GM23338 (cell line): ENCODE data around the gene SIRPA. TPM values are rescaled to one million over a fixed set of nuclear protein-coding genes. Genes with fewer than 3 reads are reported as not detected.

Experiments used
- ATAC-seq: fragments of 200-7000 bp; cut with Tn5 transposase; 3 replicates; pipeline ENCODE4 v1.9.1; 2020
- DNase-seq: peaks from one replicate; pipeline ENCODE4 v3.0.0-alpha.2; 2015; ENCODE audit warnings: low spot score
- H2AFZ ChIP-seq: fragments of 200-600 bp; sonication (generic); 2 replicates; pipeline ENCODE4 v1.8.0; 2016; ENCODE audit warnings: antibody characterized with exemption, mild to moderate bottlenecking, moderate library complexity
- H3F3A ChIP-seq: fragments of 200-600 bp; sonication (generic); replicated peaks from 2 replicates; pipeline ENCODE4 v1.8.0; 2017; ENCODE audit warnings: antibody characterized with exemption, mixed run types, low read depth
- H3K27ac ChIP-seq: fragments of 200-600 bp; sonication (generic); 2 replicates; pipeline ENCODE4 v1.6.1; 2016; ENCODE audit warnings: low read depth
- H3K27me3 ChIP-seq: fragments of 200-600 bp; sonication (generic); 2 replicates; pipeline ENCODE4 v1.8.0; 2016; ENCODE audit warnings: mild to moderate bottlenecking, mixed run types, moderate library complexity; ENCODE audit not compliant: insufficient read depth
- H3K36me3 ChIP-seq: fragments of 200-600 bp; sonication (generic); 2 replicates; pipeline ENCODE4 v1.8.0; 2016; ENCODE audit warnings: mild to moderate bottlenecking; ENCODE audit not compliant: insufficient read depth
- H3K4me1 ChIP-seq: fragments of 200-600 bp; sonication (generic); 2 replicates; pipeline ENCODE4 v1.8.0; 2016; ENCODE audit warnings: mild to moderate bottlenecking, moderate library complexity; ENCODE audit not compliant: insufficient read depth
- H3K4me2 ChIP-seq: fragments of 200-600 bp; sonication (generic); 2 replicates; pipeline ENCODE4 v1.7.1; 2017; ENCODE audit warnings: mixed run types
- H3K4me3 ChIP-seq: fragments of 200-600 bp; sonication (generic); 2 replicates; pipeline ENCODE4 v1.6.1; 2016; ENCODE audit warnings: mixed run types
- H3K79me2 ChIP-seq: fragments of 200-600 bp; sonication (generic); replicated peaks from 2 replicates; pipeline ENCODE4 v1.8.0; 2017; ENCODE audit warnings: mild to moderate bottlenecking; ENCODE audit not compliant: insufficient read depth
- H3K9me2 ChIP-seq: fragments of 200-600 bp; sonication (generic); 2 replicates; pipeline ENCODE4 v1.8.0; 2017; ENCODE audit not compliant: insufficient read depth
- H4K20me1 ChIP-seq: fragments of 200-600 bp; sonication (generic); replicated peaks from 2 replicates; pipeline ENCODE4 v1.8.0; 2017; ENCODE audit warnings: mild to moderate bottlenecking; ENCODE audit not compliant: insufficient read depth
- H3K27ac Mint-ChIP-seq: 2 replicates; pipeline ENCODE4 v1.8.0; 2020; ENCODE audit warnings: inconsistent platforms, mild to moderate bottlenecking, moderate library complexity, mixed read lengths
- H3K27me3 Mint-ChIP-seq: 3 replicates; pipeline ENCODE4 v1.8.0; 2022; ENCODE audit warnings: low read depth, mild to moderate bottlenecking, moderate library complexity, mixed read lengths, inconsistent platforms; ENCODE audit not compliant: insufficient read depth, poor library complexity
- H3K36me3 Mint-ChIP-seq: 3 replicates; pipeline ENCODE4 v1.8.0; 2021; ENCODE audit warnings: low read depth, mild to moderate bottlenecking, inconsistent platforms, moderate library complexity, mixed read lengths
- H3K4me1 Mint-ChIP-seq: 3 replicates; pipeline ENCODE4 v1.8.0; 2020; ENCODE audit warnings: mild to moderate bottlenecking, inconsistent platforms, mixed read lengths
- H3K4me3 Mint-ChIP-seq: 3 replicates; pipeline ENCODE4 v1.8.0; 2021; ENCODE audit warnings: moderate library complexity, mild to moderate bottlenecking, inconsistent platforms, mixed read lengths
- H3K9me3 Mint-ChIP-seq: 3 replicates; pipeline ENCODE4 v1.8.0; 2020; ENCODE audit warnings: moderate library complexity, mild to moderate bottlenecking, inconsistent platforms, mixed read lengths
- CREB1 ChIP-seq: fragments of 250-450 bp; sonication (Bioruptor Pico); IDR thresholded peaks from 2 replicates; pipeline ENCODE4 v1.5.0; 2020; ENCODE audit warnings: low read depth, mild to moderate bottlenecking, moderate library complexity
- EZH2 ChIP-seq: fragments of 200-600 bp; sonication (generic); IDR thresholded peaks from one replicate; pipeline ENCODE4 v1.8.0; 2017; ENCODE audit warnings: antibody characterized with exemption, mild to moderate bottlenecking, low read depth; ENCODE audit not compliant: unreplicated experiment
- EZH2phosphoT487 ChIP-seq: fragments of 200-600 bp; sonication (generic); IDR thresholded peaks from one replicate; pipeline ENCODE4 v1.8.1; 2018; ENCODE audit warnings: antibody characterized with exemption; ENCODE audit not compliant: unreplicated experiment
- JUNB ChIP-seq: IDR thresholded peaks from one replicate; pipeline ENCODE4 v1.6.1; 2016; ENCODE audit warnings: antibody characterized with exemption; ENCODE audit not compliant: unreplicated experiment
- NANOG ChIP-seq: IDR thresholded peaks from 2 replicates; pipeline ENCODE4 v1.6.1; 2016; ENCODE audit warnings: antibody characterized with exemption, borderline replicate concordance
- POLR2AphosphoS5 ChIP-seq: IDR thresholded peaks from 2 replicates; pipeline ENCODE4 v1.6.1; 2016; ENCODE audit warnings: antibody characterized with exemption, low read depth
- STAT1 ChIP-seq: IDR thresholded peaks from one replicate; pipeline ENCODE4 v1.6.1; 2016; ENCODE audit warnings: antibody characterized with exemption; ENCODE audit not compliant: unreplicated experiment
- ZNF114 ChIP-seq: fragments of 250-450 bp; sonication (Bioruptor Pico); IDR thresholded peaks from 2 replicates; pipeline ENCODE4 v1.5.0; 2020; ENCODE audit warnings: mild to moderate bottlenecking, moderate library complexity
- ZNF331 ChIP-seq: fragments of 250-450 bp; sonication (Bioruptor Pico); IDR thresholded peaks from 2 replicates; pipeline ENCODE4 v1.5.0; 2020; ENCODE audit warnings: low read depth, mild to moderate bottlenecking, moderate library complexity
- ZNF462 ChIP-seq: fragments of 250-450 bp; sonication (Bioruptor Pico); IDR thresholded peaks from 2 replicates; pipeline ENCODE4 v1.5.0; 2020; ENCODE audit warnings: mild to moderate bottlenecking, moderate library complexity
- polyA plus RNA-seq: library from polyadenylated mRNA; unstranded; fragments of >200 nt; fragmentation: Nextera tagmentation; extraction: Ambion mirVana; gene quantifications from 2 replicates; pipeline ENCODE4 v1.2.1, GENCODE V29; 2016
- total RNA-seq: library from RNA; depleted of rRNA; stranded (reverse); fragments of >200 nt; shearing (Covaris generic); gene quantifications from 2 replicates; pipeline ENCODE4 v1.2.3, GENCODE V29; 2014
- TF ChIP-seq, protein P1 (sequence below), 2 experiments: fragments of 200-600 bp in 1 of 2; sonication (generic) in 1 of 2; conservative IDR thresholded peaks; 2 replicates each; pipeline versions ENCODE4 v1.5.1 to v1.6.1; 2016 to 2017; ENCODE audit warnings: antibody characterized with exemption in 2 of 2, low read depth in 2 of 2, mild to moderate bottlenecking in 2 of 2, moderate library complexity in 1 of 2
- TF ChIP-seq, protein P2 (sequence below): IDR thresholded peaks from one replicate; pipeline ENCODE4 v1.6.1; 2018; ENCODE audit warnings: antibody characterized with exemption; ENCODE audit not compliant: unreplicated experiment
- TF ChIP-seq, protein P3 (sequence below): IDR thresholded peaks from 2 replicates; pipeline ENCODE4 v1.6.1; 2016; ENCODE audit warnings: antibody characterized with exemption

SIRPA gene
- total and polyA plus RNA-seq, 2 experiments from 2014 or later, result 1.2 to 2.9 TPM

GRCh38 chr20:1898482-1899240 lies 3.5 kb downstream of the SIRPA start:
- H3K36me3 ChIP-seq, result no peaks in the 10 kb centered on the region; the same call in 1 of the 2 replicates
- DNase-seq, result no peak
- ATAC-seq, result no peak
- H3K4me1 ChIP-seq, result peaks cover 14% of the 10 kb centered on the region
- 0 out of 2 replicates have a peak, but pooled peaks cover 2% of the 10 kb centered on the region for H3F3A ChIP-seq
- peaks cover 33% of the 10 kb centered on the region for H3K27me3 Mint-ChIP-seq
- H2AFZ ChIP-seq, result no peak overlapping the region
- TF ChIP-seq NANOG, result no peak
- TF ChIP-seq STAT1, result no peak
- no peak for TF ChIP-seq ZNF114 (CRISPR knock-in tag)
- TF ChIP-seq ZNF462, result no peak
- TF ChIP-seq, protein P1, sequence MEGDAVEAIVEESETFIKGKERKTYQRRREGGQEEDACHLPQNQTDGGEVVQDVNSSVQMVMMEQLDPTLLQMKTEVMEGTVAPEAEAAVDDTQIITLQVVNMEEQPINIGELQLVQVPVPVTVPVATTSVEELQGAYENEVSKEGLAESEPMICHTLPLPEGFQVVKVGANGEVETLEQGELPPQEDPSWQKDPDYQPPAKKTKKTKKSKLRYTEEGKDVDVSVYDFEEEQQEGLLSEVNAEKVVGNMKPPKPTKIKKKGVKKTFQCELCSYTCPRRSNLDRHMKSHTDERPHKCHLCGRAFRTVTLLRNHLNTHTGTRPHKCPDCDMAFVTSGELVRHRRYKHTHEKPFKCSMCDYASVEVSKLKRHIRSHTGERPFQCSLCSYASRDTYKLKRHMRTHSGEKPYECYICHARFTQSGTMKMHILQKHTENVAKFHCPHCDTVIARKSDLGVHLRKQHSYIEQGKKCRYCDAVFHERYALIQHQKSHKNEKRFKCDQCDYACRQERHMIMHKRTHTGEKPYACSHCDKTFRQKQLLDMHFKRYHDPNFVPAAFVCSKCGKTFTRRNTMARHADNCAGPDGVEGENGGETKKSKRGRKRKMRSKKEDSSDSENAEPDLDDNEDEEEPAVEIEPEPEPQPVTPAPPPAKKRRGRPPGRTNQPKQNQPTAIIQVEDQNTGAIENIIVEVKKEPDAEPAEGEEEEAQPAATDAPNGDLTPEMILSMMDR (conservative IDR thresholded peaks at IDR 0.05; ENCODE audit: low read depth in 2 of 2), result no peak
- no peak for TF ChIP-seq JUNB
- no peak for TF ChIP-seq EZH2
- no peak for TF ChIP-seq EZH2phosphoT487
- no peak for TF ChIP-seq ZNF331 (CRISPR knock-in tag)
- TF ChIP-seq, protein P2, sequence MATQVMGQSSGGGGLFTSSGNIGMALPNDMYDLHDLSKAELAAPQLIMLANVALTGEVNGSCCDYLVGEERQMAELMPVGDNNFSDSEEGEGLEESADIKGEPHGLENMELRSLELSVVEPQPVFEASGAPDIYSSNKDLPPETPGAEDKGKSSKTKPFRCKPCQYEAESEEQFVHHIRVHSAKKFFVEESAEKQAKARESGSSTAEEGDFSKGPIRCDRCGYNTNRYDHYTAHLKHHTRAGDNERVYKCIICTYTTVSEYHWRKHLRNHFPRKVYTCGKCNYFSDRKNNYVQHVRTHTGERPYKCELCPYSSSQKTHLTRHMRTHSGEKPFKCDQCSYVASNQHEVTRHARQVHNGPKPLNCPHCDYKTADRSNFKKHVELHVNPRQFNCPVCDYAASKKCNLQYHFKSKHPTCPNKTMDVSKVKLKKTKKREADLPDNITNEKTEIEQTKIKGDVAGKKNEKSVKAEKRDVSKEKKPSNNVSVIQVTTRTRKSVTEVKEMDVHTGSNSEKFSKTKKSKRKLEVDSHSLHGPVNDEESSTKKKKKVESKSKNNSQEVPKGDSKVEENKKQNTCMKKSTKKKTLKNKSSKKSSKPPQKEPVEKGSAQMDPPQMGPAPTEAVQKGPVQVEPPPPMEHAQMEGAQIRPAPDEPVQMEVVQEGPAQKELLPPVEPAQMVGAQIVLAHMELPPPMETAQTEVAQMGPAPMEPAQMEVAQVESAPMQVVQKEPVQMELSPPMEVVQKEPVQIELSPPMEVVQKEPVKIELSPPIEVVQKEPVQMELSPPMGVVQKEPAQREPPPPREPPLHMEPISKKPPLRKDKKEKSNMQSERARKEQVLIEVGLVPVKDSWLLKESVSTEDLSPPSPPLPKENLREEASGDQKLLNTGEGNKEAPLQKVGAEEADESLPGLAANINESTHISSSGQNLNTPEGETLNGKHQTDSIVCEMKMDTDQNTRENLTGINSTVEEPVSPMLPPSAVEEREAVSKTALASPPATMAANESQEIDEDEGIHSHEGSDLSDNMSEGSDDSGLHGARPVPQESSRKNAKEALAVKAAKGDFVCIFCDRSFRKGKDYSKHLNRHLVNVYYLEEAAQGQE, result no peak
- TF ChIP-seq, protein P3, sequence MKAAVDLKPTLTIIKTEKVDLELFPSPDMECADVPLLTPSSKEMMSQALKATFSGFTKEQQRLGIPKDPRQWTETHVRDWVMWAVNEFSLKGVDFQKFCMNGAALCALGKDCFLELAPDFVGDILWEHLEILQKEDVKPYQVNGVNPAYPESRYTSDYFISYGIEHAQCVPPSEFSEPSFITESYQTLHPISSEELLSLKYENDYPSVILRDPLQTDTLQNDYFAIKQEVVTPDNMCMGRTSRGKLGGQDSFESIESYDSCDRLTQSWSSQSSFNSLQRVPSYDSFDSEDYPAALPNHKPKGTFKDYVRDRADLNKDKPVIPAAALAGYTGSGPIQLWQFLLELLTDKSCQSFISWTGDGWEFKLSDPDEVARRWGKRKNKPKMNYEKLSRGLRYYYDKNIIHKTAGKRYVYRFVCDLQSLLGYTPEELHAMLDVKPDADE, result no peak
- TF ChIP-seq CREB1, result no peak
- no peak for TF ChIP-seq POLR2AphosphoS5
- no peak overlapping the region for H3K27ac Mint-ChIP-seq
- H4K20me1 ChIP-seq, result no peaks in the 10 kb centered on the region; the same call in none of the 2 replicates
- no peaks in the 10 kb centered on the region for H3K36me3 Mint-ChIP-seq
- no peak overlapping the region for H3K27ac ChIP-seq
- no peak overlapping the region for H3K4me3 ChIP-seq
- no peaks in the 10 kb centered on the region for H3K79me2 ChIP-seq
- peaks cover 43% of the 10 kb centered on the region for H3K27me3 ChIP-seq
- no peak overlapping the region for H3K4me3 Mint-ChIP-seq
- no peaks in the 10 kb centered on the region for H3K9me2 ChIP-seq
- H3K4me1 Mint-ChIP-seq, result peaks cover 47% of the 10 kb centered on the region
- H3K4me2 ChIP-seq, result no peak overlapping the region
- H3K9me3 Mint-ChIP-seq, result no peaks in the 10 kb centered on the region
